GM21786 (cell line): ENCODE measurements around the gene ABCB9.

Experiments
- ATAC-seq: cut with Tn5 transposase; IDR thresholded peaks from one replicate; pipeline ENCODE4 v1.9.1; 2021; ENCODE audit not compliant: unreplicated experiment

ABCB9 gene

DNA sequence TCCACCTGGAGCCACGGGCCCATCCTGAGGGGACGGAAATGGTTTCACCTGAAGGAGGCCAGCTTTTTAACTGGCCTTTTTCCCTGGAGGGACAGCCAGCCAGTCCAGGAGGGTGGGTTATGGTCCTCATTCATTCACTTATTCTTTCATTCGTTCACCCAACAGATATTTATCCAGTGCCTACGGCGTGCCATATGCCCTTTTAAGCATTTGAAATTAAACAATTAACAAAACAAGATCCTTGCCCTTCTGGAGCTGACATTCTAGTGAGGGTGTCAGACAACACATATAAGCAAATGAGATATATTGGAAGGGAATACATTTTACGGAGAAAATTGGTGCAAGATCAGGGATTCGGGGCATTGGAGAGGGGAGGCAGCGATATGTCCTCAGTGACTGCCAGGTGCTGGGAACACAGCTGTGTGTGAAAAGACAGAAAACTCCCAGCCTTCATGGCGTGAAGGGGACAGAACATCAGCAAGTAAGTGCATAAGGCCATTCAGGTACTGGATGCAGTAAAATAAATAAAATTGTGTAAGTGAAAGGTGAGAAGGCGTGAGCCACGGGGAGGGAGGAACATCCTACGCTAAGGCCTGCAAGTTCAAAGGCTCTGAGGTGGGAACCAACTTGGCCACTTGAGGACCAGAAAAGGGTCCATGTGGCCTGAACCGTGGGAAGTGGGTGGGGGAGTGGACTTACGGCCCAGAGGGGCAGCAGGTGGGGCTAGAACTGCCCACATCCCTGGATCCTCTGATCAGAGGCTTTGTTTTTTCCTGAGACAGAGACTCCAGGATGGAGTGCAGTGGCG is 684 bp upstream of the ABCB9 start:
- ATAC-seq, result no peak

DNA sequence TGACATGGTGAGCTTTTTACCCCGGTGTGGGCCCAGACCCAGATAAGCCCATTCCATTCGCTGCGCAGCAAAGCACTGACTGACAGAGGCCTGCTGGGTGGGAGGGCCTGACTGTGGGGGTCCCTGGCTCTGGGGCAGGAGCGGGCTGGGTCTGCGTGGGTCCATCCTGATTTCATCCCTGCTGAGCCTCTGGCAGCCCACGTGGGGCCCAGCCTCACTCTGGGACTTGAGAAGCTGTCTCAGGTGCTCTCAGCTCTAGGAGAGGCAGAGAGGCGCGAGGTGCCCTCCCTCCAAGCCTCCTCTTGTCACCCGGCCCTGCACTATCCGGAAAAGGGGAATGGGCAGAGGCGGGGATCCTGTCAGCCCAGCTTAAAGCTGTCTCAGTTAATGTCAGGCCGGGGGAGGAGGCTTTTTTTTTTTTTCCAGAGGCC is 927 bp downstream of the ABCB9 start:
- no peak for ATAC-seq

DNA sequence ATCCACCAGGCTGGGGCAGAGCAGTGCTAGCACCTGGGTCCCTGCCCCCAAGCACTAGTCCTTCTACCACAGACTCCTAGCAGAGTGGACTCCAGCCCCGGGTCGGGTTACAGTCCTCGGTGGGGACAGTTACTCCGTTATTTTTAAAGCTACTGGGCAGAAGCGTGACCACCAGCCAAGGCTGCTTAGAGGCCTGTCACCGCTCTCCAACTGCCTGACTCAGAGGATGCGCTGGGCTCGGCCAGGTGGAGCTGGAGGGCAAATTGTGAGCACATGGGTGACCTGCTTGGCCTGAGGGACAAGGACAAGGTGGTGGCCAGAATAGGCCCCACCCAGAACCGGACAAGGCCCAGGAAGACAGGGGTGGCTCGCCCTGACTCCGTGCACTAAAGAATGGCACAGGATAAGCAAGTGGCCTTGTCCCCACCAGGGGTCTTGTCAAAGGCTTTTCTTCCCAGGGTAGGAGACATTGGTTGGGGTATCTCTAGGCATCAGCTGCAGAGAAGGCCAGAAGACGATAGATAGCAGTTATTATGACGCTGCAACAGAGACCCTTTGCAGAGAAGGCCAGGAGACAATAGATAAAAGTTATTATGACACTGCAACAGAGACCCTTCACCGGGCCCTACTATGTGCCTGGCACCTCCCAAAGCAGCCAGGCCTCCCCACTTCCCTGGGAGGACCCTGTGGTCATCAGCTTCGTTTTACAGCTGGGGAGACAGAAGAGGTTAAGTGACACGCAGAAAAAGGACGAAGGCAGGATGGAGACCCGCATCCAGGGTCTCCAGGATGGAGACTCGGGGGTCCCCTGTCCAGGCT is 1.6 kb downstream of the ABCB9 start:
- ATAC-seq, result no peak

DNA sequence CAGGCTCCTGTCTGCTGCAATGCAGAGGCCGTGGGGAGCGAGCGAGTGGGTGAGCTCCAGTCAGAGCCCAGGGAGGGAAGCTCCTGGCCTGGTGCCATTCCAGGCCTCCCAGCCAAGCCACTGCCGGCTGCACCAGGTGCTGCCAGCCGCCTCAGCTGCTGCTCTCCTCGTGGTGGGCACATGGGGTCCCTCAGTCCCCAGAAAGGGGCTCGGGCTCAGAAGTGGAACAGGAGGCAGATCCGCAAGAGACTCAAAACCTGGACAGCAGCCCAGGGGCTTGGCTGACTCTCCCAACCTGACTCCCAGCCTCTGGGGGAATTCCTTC is 2.4 kb downstream of the ABCB9 start:
- ATAC-seq, result no peak

DNA sequence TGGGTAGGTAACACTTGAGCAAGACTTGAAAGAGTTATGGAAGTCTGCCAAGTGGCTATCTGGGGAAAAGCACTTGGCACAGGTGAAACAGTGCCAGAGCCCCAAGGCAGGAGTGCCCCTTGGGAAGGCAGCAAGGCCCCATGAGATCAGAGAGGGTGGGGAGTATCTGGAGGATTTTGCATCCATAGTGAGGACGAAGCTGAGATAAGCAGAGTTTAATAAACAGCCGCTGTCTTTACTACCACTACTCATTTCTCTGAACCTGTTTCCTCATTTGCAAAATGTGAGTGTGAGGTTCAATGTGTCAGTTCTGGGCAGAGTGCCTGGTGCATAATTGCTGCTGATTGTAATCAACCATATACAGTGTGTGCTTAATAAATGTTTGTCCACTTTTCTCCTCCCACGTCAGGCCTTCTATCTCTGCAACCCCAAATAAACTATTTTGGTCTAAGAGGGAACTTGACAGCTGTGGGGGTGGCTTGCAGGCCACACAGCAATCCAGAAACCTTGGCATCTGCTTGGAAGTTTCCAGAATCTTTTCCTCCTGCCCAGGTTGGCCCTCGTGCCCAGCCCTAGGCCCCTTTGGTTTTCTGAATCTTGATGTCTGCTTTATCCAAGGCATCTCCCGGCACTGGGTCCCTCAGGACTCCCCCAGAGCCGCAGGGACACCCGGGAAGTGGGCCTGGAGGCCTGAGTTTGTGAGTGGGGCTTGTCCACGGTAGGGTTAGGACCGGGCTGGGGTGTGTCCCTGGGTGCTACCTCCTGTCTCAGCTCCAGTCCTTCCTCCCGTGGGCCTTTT is 4.5 kb downstream of the ABCB9 start:
- no peak for ATAC-seq

DNA sequence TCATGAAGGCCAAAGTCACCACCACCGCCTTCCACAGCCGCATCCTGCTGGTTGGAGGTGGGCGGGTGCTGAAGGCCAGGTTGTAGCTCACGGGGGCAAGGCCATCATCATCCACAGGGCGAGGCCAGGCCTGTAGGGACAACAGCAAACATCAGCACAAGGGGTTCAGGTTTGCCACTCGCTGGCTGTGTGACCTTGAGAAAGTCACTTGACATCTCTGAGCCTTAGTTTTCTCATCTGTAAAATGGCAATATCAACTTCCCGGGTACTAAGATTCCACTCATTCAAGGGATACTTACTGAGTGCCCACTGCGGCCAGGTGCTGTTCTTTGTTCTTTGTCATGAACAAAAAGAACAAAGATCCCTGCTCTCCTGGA is 6.1 kb downstream of the ABCB9 start:
- ATAC-seq, result no peak

DNA sequence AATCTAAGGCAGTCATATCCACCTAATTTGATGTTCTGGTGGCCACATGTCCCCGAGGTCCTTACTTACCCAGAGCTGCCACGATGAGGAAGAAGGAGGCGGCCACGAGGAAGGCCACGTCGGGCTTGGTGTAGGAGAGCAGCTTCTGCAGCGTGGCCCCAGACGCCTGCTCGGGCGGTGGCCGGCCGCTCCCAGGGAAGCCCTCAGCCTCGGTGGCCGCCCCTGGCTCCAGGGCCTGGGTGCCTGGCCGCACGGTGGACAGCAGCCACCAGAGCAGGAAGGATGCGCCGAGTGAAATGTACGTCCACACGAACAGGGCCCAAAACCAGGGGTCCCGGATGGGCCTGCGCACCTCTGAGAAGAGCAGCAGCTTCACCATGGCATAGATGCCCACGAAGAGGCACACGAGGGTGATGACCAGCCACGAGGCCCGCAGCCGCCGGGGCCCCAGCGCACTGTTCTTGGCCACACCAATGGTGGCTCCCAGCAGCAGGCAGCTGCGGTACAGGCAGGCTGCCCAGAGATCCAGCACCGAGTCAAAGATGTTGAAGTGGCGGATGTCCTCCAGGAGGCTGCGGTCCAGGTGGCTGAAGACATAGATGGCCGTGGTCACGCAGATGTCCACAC is 6.6 kb downstream of the ABCB9 start:
- no peak for ATAC-seq

DNA sequence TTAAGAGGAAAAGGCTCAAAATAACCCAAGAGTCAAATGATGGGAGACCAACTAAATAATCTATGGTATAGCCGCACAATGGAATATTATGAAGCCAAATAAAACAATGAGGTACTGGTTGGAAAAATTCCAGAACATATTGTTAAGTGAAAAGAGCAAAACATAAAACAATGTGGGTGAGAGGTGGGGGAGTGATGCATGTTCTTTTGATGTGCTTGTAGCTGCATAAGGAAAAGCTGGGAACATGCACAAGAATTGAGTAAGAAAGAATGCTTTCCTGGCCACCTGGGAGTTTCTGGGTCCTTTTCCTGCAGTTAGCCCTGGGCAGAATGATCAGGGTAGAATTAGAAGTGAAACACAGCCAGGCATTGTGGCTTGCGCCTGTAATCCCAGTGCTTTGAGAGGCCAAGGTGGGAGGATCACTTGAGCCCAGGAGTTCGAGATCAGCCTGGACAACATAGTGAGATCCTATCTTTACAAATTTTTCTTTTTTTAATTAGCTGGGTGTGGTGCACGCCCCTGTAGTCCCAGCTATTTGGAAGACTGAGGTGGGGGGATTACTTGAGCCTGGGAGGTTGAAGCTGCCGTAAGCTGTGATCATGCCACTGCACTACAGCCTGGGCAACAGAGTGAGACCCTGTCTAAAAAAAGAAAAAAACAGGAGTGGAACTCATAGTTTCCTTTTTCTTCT is 7.9 kb downstream of the ABCB9 start:
- no peak for ATAC-seq

DNA sequence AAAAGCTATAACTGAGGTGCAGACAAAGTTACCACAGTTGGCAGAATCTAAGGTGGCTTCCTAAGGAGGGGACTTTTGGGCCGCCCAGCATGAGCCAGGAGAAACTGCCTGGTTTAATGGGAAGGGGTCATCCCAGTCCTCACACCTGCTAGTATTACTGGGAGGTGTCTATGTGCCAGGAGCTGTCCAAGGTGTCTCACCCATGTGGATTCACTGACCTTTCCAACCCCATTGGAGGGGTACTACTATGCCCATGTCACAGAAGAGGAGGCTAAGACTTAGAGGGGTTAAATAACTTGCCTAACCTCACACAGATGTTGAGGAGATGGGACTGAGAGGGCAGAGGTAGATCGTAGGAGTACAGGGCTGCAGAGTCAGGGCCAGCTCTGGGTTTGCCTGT is 10.2 kb downstream of the ABCB9 start:
- ATAC-seq, result no peak

DNA sequence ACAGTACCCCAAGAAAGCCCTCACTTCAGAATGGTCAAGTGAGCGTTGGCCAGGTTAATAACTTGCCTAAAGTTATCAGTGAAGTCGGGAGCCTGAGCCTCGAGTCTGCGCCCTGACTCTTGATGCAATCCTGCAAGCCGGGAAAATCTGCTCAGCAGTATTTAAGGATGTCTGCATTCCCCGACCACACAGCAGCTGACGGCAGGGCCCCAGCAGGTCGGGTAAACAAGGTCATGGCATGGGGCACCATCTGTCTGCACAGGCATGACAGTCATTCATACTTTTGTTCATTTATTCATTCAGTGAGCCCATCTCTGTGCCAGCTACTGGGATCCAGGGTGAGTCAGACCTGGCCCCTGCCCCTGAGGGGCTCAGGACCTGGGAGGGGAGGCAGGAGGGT is 11.1 kb downstream of the ABCB9 start:
- ATAC-seq, result no peak

DNA sequence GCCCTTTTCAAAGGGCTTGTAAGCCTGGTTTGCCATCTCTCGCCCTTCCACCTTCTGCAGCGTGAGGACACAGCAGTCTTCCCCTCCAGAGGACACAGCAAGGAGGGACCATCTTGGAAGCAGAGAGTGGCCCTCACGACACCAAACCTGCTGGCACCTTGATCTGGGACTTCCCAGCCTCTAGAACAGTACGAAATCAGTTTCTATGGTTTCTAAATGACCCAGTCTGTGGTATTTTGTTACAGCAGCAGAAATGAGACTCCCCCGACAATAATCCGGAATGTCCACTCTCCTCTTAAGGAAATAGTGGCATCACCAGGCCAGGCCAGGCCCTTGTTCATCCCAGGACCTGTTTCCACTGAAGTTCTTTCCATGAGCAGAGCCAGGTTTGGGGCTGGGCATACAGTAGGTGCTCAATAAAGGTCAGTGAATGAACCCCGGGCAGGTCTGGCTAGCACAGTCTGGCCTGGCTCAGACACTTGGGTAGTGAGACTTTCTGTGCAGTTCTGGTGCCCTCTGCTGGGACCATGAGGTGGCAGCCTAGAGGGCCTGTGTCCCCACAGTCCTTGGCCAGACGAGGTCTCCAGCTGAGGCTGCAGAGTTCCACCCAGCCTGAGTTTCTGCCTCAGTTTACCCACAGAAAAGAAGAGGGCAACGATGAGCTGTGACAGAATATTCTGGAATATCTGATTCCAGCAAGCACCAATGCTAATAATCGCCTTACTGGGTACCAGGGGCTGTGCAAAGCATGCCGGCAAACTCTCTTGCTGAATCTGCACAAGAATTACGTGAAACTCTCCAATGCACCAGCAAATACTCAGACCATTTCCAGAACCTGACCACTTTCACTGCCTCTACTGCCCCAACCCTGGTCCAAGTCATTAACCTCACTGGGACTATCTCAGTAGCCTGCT is 14.0 kb downstream of the ABCB9 start:
- no peak for ATAC-seq

DNA sequence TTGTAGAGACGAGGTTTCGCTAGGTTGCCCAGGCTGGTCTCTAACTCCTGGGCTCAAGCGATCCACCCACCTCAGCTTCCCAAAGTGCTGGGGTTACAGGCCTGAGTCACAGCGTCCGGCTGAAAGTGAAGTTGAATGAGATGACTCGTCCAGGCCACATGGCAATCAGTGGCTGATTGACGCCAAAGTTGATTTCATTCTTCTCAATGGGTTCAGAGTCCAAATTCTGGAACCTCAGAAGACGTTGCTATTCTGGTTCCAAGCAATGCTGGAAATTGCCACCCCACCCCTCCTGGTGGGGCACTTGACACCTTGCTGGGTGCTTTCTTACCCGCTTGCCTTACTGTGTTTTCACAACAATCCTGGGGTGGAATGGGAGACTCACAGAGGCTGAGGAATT is 14.9 kb downstream of the ABCB9 start:
- no peak for ATAC-seq

DNA sequence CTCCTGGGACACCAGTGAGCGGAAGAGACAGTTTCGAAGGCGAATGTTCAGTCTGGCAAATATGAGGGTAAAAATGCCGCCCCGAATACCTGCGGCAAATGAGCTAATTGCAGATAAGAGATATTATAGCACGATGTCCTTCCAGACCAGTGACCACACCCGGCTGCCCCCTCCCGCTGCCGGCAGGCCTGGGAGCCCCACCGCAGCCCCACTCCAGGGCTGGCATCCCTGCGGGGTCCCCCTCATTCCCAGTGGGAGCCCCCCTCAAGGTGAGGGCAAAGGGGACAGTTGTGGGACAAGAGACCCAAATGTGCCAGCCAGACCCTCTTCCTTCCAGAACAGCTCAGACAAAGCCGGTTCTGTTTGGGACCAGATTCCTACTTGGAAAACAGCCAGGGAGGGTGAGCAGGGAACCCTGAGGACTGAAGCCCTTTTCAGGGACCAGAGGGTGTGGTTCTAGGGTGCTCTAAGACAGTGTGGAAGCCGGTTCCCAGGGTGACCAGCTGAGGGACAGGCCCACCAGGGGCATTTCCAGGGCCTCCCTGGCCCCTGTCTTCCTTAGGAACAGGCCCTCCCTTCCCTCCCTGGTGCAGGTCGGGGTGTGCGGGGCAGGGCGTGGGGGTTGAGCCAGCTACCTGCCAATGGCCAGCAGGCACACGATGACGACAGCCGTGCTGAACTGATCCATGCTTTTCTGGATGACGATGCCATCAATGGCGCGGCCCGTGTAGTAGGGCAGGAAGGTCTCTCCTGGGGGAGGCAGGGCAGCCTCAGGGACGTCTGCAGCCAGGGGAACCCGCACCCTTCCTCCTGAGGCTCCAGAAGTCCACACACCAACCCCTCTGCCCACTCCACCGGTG is 16.2 kb downstream of the ABCB9 start:
- ATAC-seq, result no peak

DNA sequence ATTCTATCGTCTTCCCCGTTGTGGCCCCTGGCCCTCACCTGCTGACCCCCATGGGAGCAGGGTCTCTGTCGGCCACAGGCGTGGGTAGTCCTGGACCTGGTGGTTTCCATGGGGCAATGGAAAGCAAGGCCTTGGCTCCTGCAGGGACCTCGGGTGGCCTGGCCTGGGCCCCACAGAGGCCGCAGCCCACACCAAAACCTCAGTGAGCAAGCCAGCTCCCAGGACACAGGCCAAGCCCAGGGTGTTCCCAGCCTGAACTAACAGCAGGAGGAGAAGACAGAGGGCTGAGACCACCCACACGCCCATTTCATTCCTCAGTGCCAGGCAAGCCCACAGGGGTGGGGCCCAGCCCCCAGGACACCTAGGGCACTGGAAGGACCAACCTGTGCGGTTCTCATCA is 16.9 kb downstream of the ABCB9 start:
- ATAC-seq, result no peak

DNA sequence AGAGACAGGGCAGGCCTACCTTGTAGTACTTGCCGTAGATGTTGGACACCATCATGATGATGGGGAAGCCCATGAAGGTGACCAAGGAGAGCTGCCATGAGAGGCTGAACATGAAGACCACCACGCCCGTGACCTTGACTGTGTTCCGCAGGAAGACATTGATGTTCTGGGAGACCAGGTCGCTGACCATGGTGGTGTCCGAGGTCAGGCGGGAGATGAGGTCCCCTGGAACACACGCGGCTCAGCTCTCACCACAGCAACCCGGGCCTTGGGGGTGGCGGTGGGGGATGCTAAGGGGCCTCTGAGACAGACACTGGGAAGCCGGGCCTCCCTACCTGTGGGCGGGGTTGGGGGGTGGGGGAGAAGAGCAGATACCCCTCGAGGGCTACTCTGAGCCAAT is 17.7 kb downstream of the ABCB9 start:
- no peak for ATAC-seq

DNA sequence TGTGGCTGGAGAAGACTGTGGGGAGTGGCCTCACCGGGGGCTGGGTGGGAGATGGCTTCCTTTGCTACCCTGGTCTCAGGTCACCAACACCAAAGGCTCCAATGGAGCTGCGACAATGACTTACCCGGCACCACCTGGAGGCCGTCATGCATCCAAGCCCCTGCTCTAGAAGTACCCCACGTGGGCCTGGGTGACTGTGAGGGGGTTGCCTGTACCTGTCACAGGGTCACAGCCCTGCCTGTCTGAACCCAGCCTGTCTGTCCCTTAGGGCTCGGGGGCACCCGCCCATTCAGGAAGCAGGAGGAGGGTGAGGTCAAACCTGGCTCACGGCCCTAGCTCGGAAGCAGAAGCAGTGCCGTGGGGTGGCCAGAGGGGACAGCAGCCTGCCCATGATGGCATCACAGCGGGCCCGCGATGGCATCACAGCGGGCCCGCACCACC is 18.9 kb downstream of the ABCB9 start:
- ATAC-seq, result no peak

DNA sequence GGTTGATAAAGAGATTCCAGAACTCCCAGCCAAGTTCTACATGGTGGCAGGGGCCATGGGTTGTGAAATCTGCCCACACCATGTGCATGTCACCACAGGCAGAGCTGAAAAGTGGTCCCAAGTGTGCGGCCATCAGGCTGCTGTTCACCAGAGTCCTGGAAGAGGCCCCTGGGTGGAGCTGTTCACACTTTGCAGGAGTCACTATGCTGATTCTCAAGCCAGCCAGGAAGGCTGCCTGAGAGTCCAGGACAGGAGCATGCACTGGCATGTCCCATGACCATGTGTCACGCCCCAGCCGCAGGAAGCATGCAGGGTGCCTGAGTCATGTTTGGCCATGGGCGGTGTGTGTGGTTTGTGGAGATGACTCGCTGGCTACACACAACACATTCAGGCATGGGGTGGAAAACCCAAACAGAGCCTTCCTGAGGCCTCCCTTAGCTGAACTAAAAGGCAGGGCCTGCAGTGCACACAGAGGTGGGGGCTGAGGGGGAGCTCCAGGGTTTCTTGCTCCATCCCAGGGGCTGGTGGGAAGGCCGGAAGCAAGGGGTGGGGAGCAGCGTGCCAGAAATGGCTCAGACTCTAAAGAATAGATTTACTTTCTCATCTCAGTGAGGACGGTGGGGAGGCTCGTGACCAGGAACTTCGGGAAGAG is 19.4 kb downstream of the ABCB9 start:
- peak; percentile 67 for ATAC-seq
